ENCODE results near the gene SIGLEC1. TPM values are rescaled to one million over a fixed set of nuclear protein-coding genes. Genes with fewer than 3 reads are reported as not detected.
A peak's percentile ranks its signal among the peaks of the same experiment; 100 is the strongest.

The SIGLEC1 gene
- total RNA-seq, 4 donors from 2014 or later: 0.61 to 3.0 (median 2.6) TPM

GRCh38 chr20:3691306-3691705 is 21.1 kb downstream of the SIGLEC1 start:
- no peak overlapping the region for H3K4me3 ChIP-seq
- intact Hi-C loops (cut with DNase I; ENCODE audit: low total_unique reads): no loop called here
- DNase-seq (no peak), ATAC-seq (no peak)
- H3K36me3 ChIP-seq: no peaks in the 10 kb centered on the region
- H3K27ac ChIP-seq: no peak overlapping the region
- no peaks in the 10 kb centered on the region for H3K27me3 ChIP-seq
- TF ChIP-seq POLR2A (IDR thresholded peaks at IDR 0.05): no peak
- TF ChIP-seq, protein P1, sequence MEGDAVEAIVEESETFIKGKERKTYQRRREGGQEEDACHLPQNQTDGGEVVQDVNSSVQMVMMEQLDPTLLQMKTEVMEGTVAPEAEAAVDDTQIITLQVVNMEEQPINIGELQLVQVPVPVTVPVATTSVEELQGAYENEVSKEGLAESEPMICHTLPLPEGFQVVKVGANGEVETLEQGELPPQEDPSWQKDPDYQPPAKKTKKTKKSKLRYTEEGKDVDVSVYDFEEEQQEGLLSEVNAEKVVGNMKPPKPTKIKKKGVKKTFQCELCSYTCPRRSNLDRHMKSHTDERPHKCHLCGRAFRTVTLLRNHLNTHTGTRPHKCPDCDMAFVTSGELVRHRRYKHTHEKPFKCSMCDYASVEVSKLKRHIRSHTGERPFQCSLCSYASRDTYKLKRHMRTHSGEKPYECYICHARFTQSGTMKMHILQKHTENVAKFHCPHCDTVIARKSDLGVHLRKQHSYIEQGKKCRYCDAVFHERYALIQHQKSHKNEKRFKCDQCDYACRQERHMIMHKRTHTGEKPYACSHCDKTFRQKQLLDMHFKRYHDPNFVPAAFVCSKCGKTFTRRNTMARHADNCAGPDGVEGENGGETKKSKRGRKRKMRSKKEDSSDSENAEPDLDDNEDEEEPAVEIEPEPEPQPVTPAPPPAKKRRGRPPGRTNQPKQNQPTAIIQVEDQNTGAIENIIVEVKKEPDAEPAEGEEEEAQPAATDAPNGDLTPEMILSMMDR (IDR thresholded peaks at IDR 0.05 in 4 of 5, conservative IDR thresholded peaks at IDR 0.05 in 1 of 5): no peak
- in situ Hi-C loops (cut with MboI; ENCODE audit: low sequenced_read_pairs in 4 of 4): no loop called here
- peaks cover 11 to 13% of the 10 kb centered on the region in 2 donors for H3K4me1 ChIP-seq
- H3K9me3 ChIP-seq: peaks cover 0 to 2% (median 0%) of the 10 kb centered on the region in 3 donors

DNA sequence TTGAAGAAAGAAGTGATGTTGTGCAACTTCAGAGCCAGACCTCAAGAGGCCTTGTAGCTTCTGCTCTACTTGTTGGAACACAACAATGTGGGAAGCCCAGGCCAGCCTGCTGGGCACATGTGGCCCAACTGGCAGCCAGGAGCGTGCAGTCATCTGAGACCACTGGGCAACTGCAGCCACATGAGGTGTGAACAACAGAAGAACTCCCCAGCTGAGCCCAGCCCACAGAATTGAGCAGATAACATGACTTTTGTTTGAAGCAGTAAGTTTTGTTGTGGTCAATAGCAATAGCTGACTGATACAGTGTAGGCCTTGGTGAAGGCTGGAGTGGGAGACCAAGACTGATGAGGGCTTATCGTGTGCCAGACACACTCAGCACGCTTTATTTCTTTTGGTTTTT is 22.0 kb downstream of the SIGLEC1 start:
- ATAC-seq (no peak), DNase-seq (no peak)
- no peaks in the 10 kb centered on the region for H3K36me3 ChIP-seq
- in situ Hi-C loops (cut with MboI; ENCODE audit: low sequenced_read_pairs in 4 of 4) (no loop called here), intact Hi-C loops (cut with DNase I; ENCODE audit: low total_unique reads) (no loop called here)
- H3K4me3 ChIP-seq: no peak overlapping the region
- no peak overlapping the region for H3K27ac ChIP-seq
- TF ChIP-seq, protein P1 (IDR thresholded peaks at IDR 0.05 in 4 of 5, conservative IDR thresholded peaks at IDR 0.05 in 1 of 5): no peak
- no peak for TF ChIP-seq POLR2A (IDR thresholded peaks at IDR 0.05)
- no peaks in the 10 kb centered on the region for H3K9me3 ChIP-seq
- peaks cover 14 to 16% of the 10 kb centered on the region in 2 donors for H3K4me1 ChIP-seq
- no peaks in the 10 kb centered on the region for H3K27me3 ChIP-seq

GRCh38 chr20:3689978-3690377 is 22.4 kb downstream of the SIGLEC1 start:
- no peaks in the 10 kb centered on the region for H3K36me3 ChIP-seq
- no peaks in the 10 kb centered on the region for H3K27me3 ChIP-seq
- H3K27ac ChIP-seq: no peak overlapping the region
- in situ Hi-C loops (cut with MboI; ENCODE audit: low sequenced_read_pairs in 4 of 4) (no loop called here), intact Hi-C loops (cut with DNase I; ENCODE audit: low total_unique reads) (no loop called here)
- TF ChIP-seq, protein P1 (IDR thresholded peaks at IDR 0.05 in 4 of 5, conservative IDR thresholded peaks at IDR 0.05 in 1 of 5): no peak
- no peak for TF ChIP-seq POLR2A (IDR thresholded peaks at IDR 0.05)
- DNase-seq: no peak
- H3K9me3 ChIP-seq: no peaks in the 10 kb centered on the region
- no peak overlapping the region for H3K4me3 ChIP-seq
- no peak for ATAC-seq
- peaks cover 14 to 16% of the 10 kb centered on the region in 2 donors for H3K4me1 ChIP-seq

GRCh38 chr20:3687655-3688054 is 24.7 kb downstream of the SIGLEC1 start:
- H3K9me3 ChIP-seq: no peaks in the 10 kb centered on the region
- H3K27ac ChIP-seq: peak overlapping the region; percentile 57 to 76 (median 72)
- DNase-seq (no peak), ATAC-seq (peak; percentile 67 to 77)
- no peak overlapping the region for H3K4me3 ChIP-seq
- intact Hi-C loops (cut with DNase I; ENCODE audit: low total_unique reads) (loop anchor here (1.0 kb wide), 1 partner anchor 133 kb away; the partner anchor contains the start of gene AP5S1), in situ Hi-C loops (cut with MboI; ENCODE audit: low sequenced_read_pairs in 4 of 4) (no loop called here)
- peaks cover 0 to 2% (median 0%) of the 10 kb centered on the region in 3 donors for H3K27me3 ChIP-seq
- peaks cover 14 to 16% of the 10 kb centered on the region in 2 donors for H3K4me1 ChIP-seq
- TF ChIP-seq POLR2A (IDR thresholded peaks at IDR 0.05): no peak
- TF ChIP-seq, protein P1 (IDR thresholded peaks at IDR 0.05 in 4 of 5, conservative IDR thresholded peaks at IDR 0.05 in 1 of 5): no peak
- H3K36me3 ChIP-seq: no peaks in the 10 kb centered on the region

GRCh38 chr20:3686867-3687321 is 25.5 kb downstream of the SIGLEC1 start:
- H3K36me3 ChIP-seq: no peaks in the 10 kb centered on the region
- TF ChIP-seq POLR2A (IDR thresholded peaks at IDR 0.05): no peak
- TF ChIP-seq, protein P1 (IDR thresholded peaks at IDR 0.05 in 4 of 5, conservative IDR thresholded peaks at IDR 0.05 in 1 of 5): peak in 1 of 5 experiments; percentile 5
- DNase-seq: peak; percentile 80 to 90
- H3K4me1 ChIP-seq: peaks cover 14 to 16% of the 10 kb centered on the region in 2 donors
- intact Hi-C loops (cut with DNase I; ENCODE audit: low total_unique reads) (loop anchor here (1.0 kb wide), 2 partner anchors 20 to 133 kb away; partner anchors contain the start of gene AP5S1), in situ Hi-C loops (cut with MboI; ENCODE audit: low sequenced_read_pairs in 4 of 4) (no loop called here)
- ATAC-seq: peak; percentile 99
- H3K27ac ChIP-seq: peak overlapping the region; percentile 57 to 76 (median 72)
- H3K27me3 ChIP-seq: peaks cover 3 to 10% (median 5%) of the 10 kb centered on the region in 3 donors
- H3K9me3 ChIP-seq: no peaks in the 10 kb centered on the region
- peak overlapping the region in 1 of 4 donors; percentile 5 for H3K4me3 ChIP-seq
